Activated CD4-positive, alpha-beta T cell treated with anti-CD3 and anti-CD28 coated beads for 48 hours (primary cell): ENCODE results near the gene RPL6.
"Not testable (repeated sequence)": the region's sequence is repeated elsewhere in the genome, so short reads cannot be mapped to it uniquely, and the experiment has no call there.

ENCODE experiments used
- DNase-seq: peaks from one replicate; pipeline ENCODE4 v3.0.0-alpha.2; 2020

Gene RPL6

GRCh38 chr12:112409064-112409905 is at the start of gene RPL6:
RPL6 (minus strand) TSS chr12:112409605; CDS start chr12:112408656, 949 bp downstream.
- peak; percentile 83 for DNase-seq

GRCh38 chr12:112458751-112459150 is 49.3 kb upstream of the RPL6 start:
- DNase-seq, result no peak

- no peak for DNase-seq
Measured at GRCh38 chr12:112458330-112458729, 48.9 kb upstream of the RPL6 start.

- not testable (repeated sequence) for DNase-seq
Measured at GRCh38 chr12:112457142-112457541, 47.7 kb upstream of the RPL6 start.

GRCh38 chr12:112456029-112456428 is 46.6 kb upstream of the RPL6 start:
- no peak for DNase-seq

GRCh38 chr12:112450725-112451124 is 41.3 kb upstream of the RPL6 start:
- no peak for DNase-seq

GRCh38 chr12:112448165-112448564 is 38.8 kb upstream of the RPL6 start:
- DNase-seq, result not testable (repeated sequence)

GRCh38 chr12:112447106-112447505 is 37.7 kb upstream of the RPL6 start:
- DNase-seq, result no peak

GRCh38 chr12:112446008-112446725 is 36.8 kb upstream of the RPL6 start:
- DNase-seq, result no peak

- no peak for DNase-seq
Measured at GRCh38 chr12:112443916-112444315, 34.5 kb upstream of the RPL6 start.

GRCh38 chr12:112440653-112441052 is 31.2 kb upstream of the RPL6 start:
- DNase-seq, result not testable (repeated sequence)

GRCh38 chr12:112439769-112440168 is 30.4 kb upstream of the RPL6 start:
- no peak for DNase-seq

GRCh38 chr12:112438645-112439044 is 29.2 kb upstream of the RPL6 start:
- DNase-seq, result not testable (repeated sequence)

GRCh38 chr12:112433551-112433950 is 24.1 kb upstream of the RPL6 start:
- DNase-seq, result no peak

GRCh38 chr12:112431965-112432364 is 22.6 kb upstream of the RPL6 start:
- DNase-seq, result no peak

- peak; percentile 37 for DNase-seq
Measured at GRCh38 chr12:112430929-112431328, 21.5 kb upstream of the RPL6 start.

GRCh38 chr12:112427760-112428159 is 18.4 kb upstream of the RPL6 start:
- no peak for DNase-seq

GRCh38 chr12:112425582-112426382 is 16.4 kb upstream of the RPL6 start:
- no peak for DNase-seq

- no peak for DNase-seq
Measured at GRCh38 chr12:112424126-112424525, 14.7 kb upstream of the RPL6 start.

GRCh38 chr12:112422531-112422930 is 13.1 kb upstream of the RPL6 start:
- DNase-seq, result no peak

GRCh38 chr12:112421363-112421762 is 12.0 kb upstream of the RPL6 start:
- DNase-seq, result no peak

- no peak for DNase-seq
Measured at GRCh38 chr12:112420740-112421139, 11.3 kb upstream of the RPL6 start.
